ENCODE measurements around the gene FOXO3B. TPM values are rescaled to one million over a fixed set of nuclear protein-coding genes. Genes with fewer than 3 reads are reported as not detected.
"Not testable (repeated sequence)": the region's sequence is repeated elsewhere in the genome, so short reads cannot be mapped to it uniquely, and the experiment has no call there.

FOXO3B gene
- polyA plus RNA-seq = 1 to 10 TPM in 2 of 4 donors, not detected in 2; 1.1 to 2.6 TPM
- long read RNA-seq, donor 1 = 0 reads
- long read RNA-seq, donor 2 = 0 reads
- long read RNA-seq, donor 3, partial matches to known transcripts = 0 of 2 reads
- long read RNA-seq, donor 3, other reads (novel, unspliced or antisense) = 0 of 2 reads
- long read RNA-seq, donor 4 = 0 reads
- long read RNA-seq, donor 5, partial matches to known transcripts = 0 of 2 reads
- long read RNA-seq, donor 5, other reads (novel, unspliced or antisense) = 0 of 2 reads
- long read RNA-seq, donor 6, partial matches to known transcripts = 0 of 1 reads
- long read RNA-seq, donor 6, other reads (novel, unspliced or antisense) = 0 of 1 reads
- long read RNA-seq, donor 7, partial matches to known transcripts = 0 of 2 reads
- long read RNA-seq, donor 7, other reads (novel, unspliced or antisense) = 0 of 2 reads
- long read RNA-seq, donor 8 = 0 reads
- long read RNA-seq, donor 9 = 0 reads
- long read RNA-seq, donor 10, partial matches to known transcripts = 0 of 3 reads
- long read RNA-seq, donor 10, other reads (novel, unspliced or antisense) = 0 of 3 reads

GRCh38 chr17:18681767-18682571 lies at the start of gene FOXO3B:
FOXO3B (minus strand) TSS chr17:18682314; CDS start chr17:18681651, 663 bp downstream.
- H3K27ac ChIP-seq (ENCODE audit: low read depth in 1 of 3, low read length in 2 of 3) = peak within 1 kb of the TSS in 2 of 3 donors; percentile 28 to 68
- not testable (repeated sequence) for FAIRE-seq; H3K4me1 ChIP-seq (ENCODE audit: control insufficient read depth in 3 of 3, insufficient read depth in 2 of 3, low read depth in 1 of 3, low read length in 2 of 3); H3K27me3 ChIP-seq (ENCODE audit: control insufficient read depth in 3 of 3, insufficient read depth in 3 of 3, low read length in 3 of 3); H3K36me3 ChIP-seq (ENCODE audit: control insufficient read depth in 3 of 3, insufficient read depth in 2 of 3, low read depth in 1 of 3, low read length in 3 of 3); H3K9me3 ChIP-seq (ENCODE audit: control insufficient read depth in 2 of 2, insufficient read depth in 1 of 2, low read depth in 1 of 2, low read length in 1 of 2)
- H3K4me3 ChIP-seq (ENCODE audit: low read depth in 1 of 3, low read length in 3 of 3) = peak within 1 kb of the TSS; percentile 43 to 66 (median 46)
- DNase-seq = peak; percentile 89 to 93
- 0 to 1% (median 1%) methylated on average over 31 to 54 of the region's 58 CpGs for WGBS, 3 donors

- not testable (repeated sequence) for H3K4me3 ChIP-seq (ENCODE audit: low read depth in 1 of 3, low read length in 3 of 3); H3K36me3 ChIP-seq (ENCODE audit: control insufficient read depth in 3 of 3, insufficient read depth in 2 of 3, low read depth in 1 of 3, low read length in 3 of 3); FAIRE-seq; H3K27me3 ChIP-seq (ENCODE audit: control insufficient read depth in 3 of 3, insufficient read depth in 3 of 3, low read length in 3 of 3); H3K9me3 ChIP-seq (ENCODE audit: control insufficient read depth in 2 of 2, insufficient read depth in 1 of 2, low read depth in 1 of 2, low read length in 1 of 2)
- DNase-seq = peak; percentile 61 to 63
- peaks cover 0 to 21% (median 0%) of the 10 kb centered on the region in 3 donors for H3K4me1 ChIP-seq (ENCODE audit: control insufficient read depth in 3 of 3, insufficient read depth in 2 of 3, low read depth in 1 of 3, low read length in 2 of 3)
- WGBS, 3 donors = 24 to 77% (median 50%) methylated on average over 1 of the region's 1 CpG
- H3K27ac ChIP-seq (ENCODE audit: low read depth in 1 of 3, low read length in 2 of 3) = peak overlapping the region in 1 of 3 donors; percentile 80
Measured at GRCh38 chr17:18723509-18723908, 41.4 kb upstream of the FOXO3B start.

GRCh38 chr17:18722612-18723011 lies 40.5 kb upstream of the FOXO3B start:
- DNase-seq; H3K4me3 ChIP-seq (ENCODE audit: low read depth in 1 of 3, low read length in 3 of 3); H3K9me3 ChIP-seq (ENCODE audit: control insufficient read depth in 2 of 2, insufficient read depth in 1 of 2, low read depth in 1 of 2, low read length in 1 of 2); H3K27me3 ChIP-seq (ENCODE audit: control insufficient read depth in 3 of 3, insufficient read depth in 3 of 3, low read length in 3 of 3); H3K36me3 ChIP-seq (ENCODE audit: control insufficient read depth in 3 of 3, insufficient read depth in 2 of 3, low read depth in 1 of 3, low read length in 3 of 3); FAIRE-seq: not testable (repeated sequence)
- Histone ChIP-seq H3K27ac (ENCODE audit: low read depth in 1 of 3, low read length in 2 of 3) (peak overlapping the region in 1 of 3 donors; percentile 17), H3K4me1 (ENCODE audit: control insufficient read depth in 3 of 3, insufficient read depth in 2 of 3, low read depth in 1 of 3, low read length in 2 of 3) (peaks cover 0 to 25% (median 0%) of the 10 kb centered on the region in 3 donors)
- WGBS, 3 donors = 74 to 93% (median 87%) methylated on average over 4 to 5 of the region's 5 CpGs

- WGBS, 3 donors = 64 to 91% (median 90%) methylated on average over 1 to 2 of the region's 12 CpGs
Measured at GRCh38 chr17:18721775-18722547, 39.8 kb upstream of the FOXO3B start.

GRCh38 chr17:18719428-18720110 lies 37.5 kb upstream of the FOXO3B start:
- FAIRE-seq; H3K36me3 ChIP-seq (ENCODE audit: control insufficient read depth in 3 of 3, insufficient read depth in 2 of 3, low read depth in 1 of 3, low read length in 3 of 3); H3K9me3 ChIP-seq (ENCODE audit: control insufficient read depth in 2 of 2, insufficient read depth in 1 of 2, low read depth in 1 of 2, low read length in 1 of 2); H3K27me3 ChIP-seq (ENCODE audit: control insufficient read depth in 3 of 3, insufficient read depth in 3 of 3, low read length in 3 of 3); H3K4me3 ChIP-seq (ENCODE audit: low read depth in 1 of 3, low read length in 3 of 3): not testable (repeated sequence)
- Histone ChIP-seq H3K4me1 (ENCODE audit: control insufficient read depth in 3 of 3, insufficient read depth in 2 of 3, low read depth in 1 of 3, low read length in 2 of 3) (peaks cover 0 to 20% (median 0%) of the 10 kb centered on the region in 3 donors), H3K27ac (ENCODE audit: low read depth in 1 of 3, low read length in 2 of 3) (peak overlapping the region; percentile 48 to 92 (median 91))
- 16 to 57% (median 50%) methylated on average over 9 to 12 of the region's 12 CpGs for WGBS, 3 donors
- DNase-seq = peak; percentile 60 to 66

More at GRCh38 chr17:18721775-18722547, 39.8 kb upstream of the FOXO3B start:
- H3K4me3 ChIP-seq (ENCODE audit: low read depth in 1 of 3, low read length in 3 of 3); H3K36me3 ChIP-seq (ENCODE audit: control insufficient read depth in 3 of 3, insufficient read depth in 2 of 3, low read depth in 1 of 3, low read length in 3 of 3); DNase-seq; FAIRE-seq; H3K27me3 ChIP-seq (ENCODE audit: control insufficient read depth in 3 of 3, insufficient read depth in 3 of 3, low read length in 3 of 3); H3K9me3 ChIP-seq (ENCODE audit: control insufficient read depth in 2 of 2, insufficient read depth in 1 of 2, low read depth in 1 of 2, low read length in 1 of 2): not testable (repeated sequence)
- Histone ChIP-seq H3K4me1 (ENCODE audit: control insufficient read depth in 3 of 3, insufficient read depth in 2 of 3, low read depth in 1 of 3, low read length in 2 of 3) (peaks cover 0 to 25% (median 0%) of the 10 kb centered on the region in 3 donors), H3K27ac (ENCODE audit: low read depth in 1 of 3, low read length in 2 of 3) (peak overlapping the region in 1 of 3 donors; percentile 48)

- peak; percentile 74 to 87 for DNase-seq
- peak overlapping the region; percentile 48 to 92 (median 91) for H3K27ac ChIP-seq (ENCODE audit: low read depth in 1 of 3, low read length in 2 of 3)
Measured at GRCh38 chr17:18718643-18719427, 36.7 kb upstream of the FOXO3B start.

GRCh38 chr17:18712354-18712999 lies 30.4 kb upstream of the FOXO3B start:
- not testable (repeated sequence) for H3K4me3 ChIP-seq (ENCODE audit: low read depth in 1 of 3, low read length in 3 of 3); H3K27ac ChIP-seq (ENCODE audit: low read depth in 1 of 3, low read length in 2 of 3); H3K36me3 ChIP-seq (ENCODE audit: control insufficient read depth in 3 of 3, insufficient read depth in 2 of 3, low read depth in 1 of 3, low read length in 3 of 3); H3K4me1 ChIP-seq (ENCODE audit: control insufficient read depth in 3 of 3, insufficient read depth in 2 of 3, low read depth in 1 of 3, low read length in 2 of 3); H3K9me3 ChIP-seq (ENCODE audit: control insufficient read depth in 2 of 2, insufficient read depth in 1 of 2, low read depth in 1 of 2, low read length in 1 of 2); H3K27me3 ChIP-seq (ENCODE audit: control insufficient read depth in 3 of 3, insufficient read depth in 3 of 3, low read length in 3 of 3)
- 11 to 15% (median 13%) methylated on average over 7 of the region's 7 CpGs for WGBS, 3 donors
- DNase-seq = peak; percentile 63 to 69
- peak; percentile 76 for FAIRE-seq

More at GRCh38 chr17:18718643-18719427, 36.7 kb upstream of the FOXO3B start:
- not testable (repeated sequence) for H3K36me3 ChIP-seq (ENCODE audit: control insufficient read depth in 3 of 3, insufficient read depth in 2 of 3, low read depth in 1 of 3, low read length in 3 of 3); H3K4me3 ChIP-seq (ENCODE audit: low read depth in 1 of 3, low read length in 3 of 3); FAIRE-seq; H3K9me3 ChIP-seq (ENCODE audit: control insufficient read depth in 2 of 2, insufficient read depth in 1 of 2, low read depth in 1 of 2, low read length in 1 of 2); H3K27me3 ChIP-seq (ENCODE audit: control insufficient read depth in 3 of 3, insufficient read depth in 3 of 3, low read length in 3 of 3)
- 15 to 45% (median 34%) methylated on average over 8 of the region's 9 CpGs for WGBS, 3 donors
- H3K4me1 ChIP-seq (ENCODE audit: control insufficient read depth in 3 of 3, insufficient read depth in 2 of 3, low read depth in 1 of 3, low read length in 2 of 3) = peaks cover 0 to 16% (median 0%) of the 10 kb centered on the region in 3 donors

All from small intestine (tissue), 16 donors.